K562 (cell line): Measurements from ENCODE around the gene HS3ST3B1. TPM values are rescaled to one million over a fixed set of nuclear protein-coding genes. Genes with fewer than 3 reads are reported as not detected.
A peak's percentile ranks its signal among the peaks of the same experiment; 100 is the strongest.

Experiments used
- HDAC3 ChIP-seq: fragments of 450-650 bp; IDR thresholded peaks from 2 replicates; pipeline ENCODE4 v1.6.1; 2018; ENCODE audit warnings: borderline replicate concordance, mild to moderate bottlenecking, moderate library complexity; ENCODE audit not compliant: partially characterized antibody
- MCM7 ChIP-seq, 2 experiments: fragments of 450-650 bp; IDR thresholded peaks; 2 replicates each; pipeline ENCODE4 v1.6.1; 2016 to 2018
- MXD1 ChIP-seq: fragments of 250-450 bp; sonication (Bioruptor Pico); IDR thresholded peaks from 2 replicates; pipeline ENCODE4 v1.8.0; 2021; ENCODE audit warnings: borderline replicate concordance, mild to moderate bottlenecking, moderate library complexity; ENCODE audit not compliant: poor library complexity, severe bottlenecking
- NELFE ChIP-seq: IDR thresholded peaks from 2 replicates; pipeline ENCODE4 v1.6.1; 2011; ENCODE audit warnings: mild to moderate bottlenecking; ENCODE audit not compliant: insufficient read depth, insufficient read length
- POLR2G ChIP-seq: fragments of 200-400 bp; formaldehyde crosslinking; IDR thresholded peaks from 2 replicates; pipeline ENCODE4 v1.6.1; 2017; ENCODE audit warnings: low read depth, mild to moderate bottlenecking, antibody characterized with exemption, low read length, moderate library complexity
- PREB ChIP-seq: sonication (generic); formaldehyde crosslinking; IDR thresholded peaks from 2 replicates; pipeline ENCODE4 v1.8.1; 2023; ENCODE audit warnings: mild to moderate bottlenecking, missing genetic modification reagents
- ZNF518B ChIP-seq: fragments of 250-450 bp; sonication (Bioruptor Pico); IDR thresholded peaks from 2 replicates; pipeline ENCODE4 v1.5.0; 2021; ENCODE audit warnings: mild to moderate bottlenecking, moderate library complexity
- polyA plus RNA-seq, 8 experiments: library from polyadenylated mRNA; depleted of rRNA in 4 of 8; stranded (reverse) in 5 of 8; unstranded in 3 of 8; fragments of >200 nt; fragmentation: Nextera tagmentation in 2 of 8; fragmentation: Illumina TruSeq in 1 of 8; extraction: Ambion mirVana in 2 of 8; extraction: Trizol in 1 of 8; gene quantifications; 2 replicates each; pipeline versions ENCODE4 v1.2.1 to v1.2.3, GENCODE V29; 2011 to 2014; ENCODE audit warnings: inconsistent platforms in 1 of 8, missing spikeins in 1 of 8
- total RNA-seq, 7 experiments: library from RNA; depleted of rRNA in 6 of 7; stranded (reverse); fragments of >200 nt in 6 of 7; fragmentation: Illumina TruSeq in 2 of 7; extraction: Trizol in 2 of 7; gene quantifications; 2 replicates each; pipeline versions ENCODE4 v1.2.1 to v1.2.3, GENCODE V29; 2011 to 2021; ENCODE audit warnings: low replicate concordance in 1 of 7
- TF ChIP-seq, protein P1 (sequence below): sonication (generic); formaldehyde crosslinking; IDR thresholded peaks from 2 replicates; pipeline ENCODE4 v1.8.1; 2023; ENCODE audit warnings: missing genetic modification reagents, mild to moderate bottlenecking, borderline replicate concordance
- TF ChIP-seq, protein P2 (sequence below): sonication (generic); formaldehyde crosslinking; IDR thresholded peaks from 2 replicates; pipeline ENCODE4 v1.8.0; 2022; ENCODE audit warnings: mild to moderate bottlenecking, missing genetic modification reagents
- TF ChIP-seq, protein P3 (sequence below): fragments of 450-650 bp; formaldehyde crosslinking; IDR thresholded peaks from 2 replicates; pipeline ENCODE4 v1.4.0; 2020; ENCODE audit warnings: mild to moderate bottlenecking, mixed read lengths

HS3ST3B1 gene
- total and polyA plus RNA-seq, 9 of the 15 experiments (the other 6 are each of a cell fraction or from before 2014, with no cell fraction given): 1.9 to 12.9 (median 3.7) TPM

DNA sequence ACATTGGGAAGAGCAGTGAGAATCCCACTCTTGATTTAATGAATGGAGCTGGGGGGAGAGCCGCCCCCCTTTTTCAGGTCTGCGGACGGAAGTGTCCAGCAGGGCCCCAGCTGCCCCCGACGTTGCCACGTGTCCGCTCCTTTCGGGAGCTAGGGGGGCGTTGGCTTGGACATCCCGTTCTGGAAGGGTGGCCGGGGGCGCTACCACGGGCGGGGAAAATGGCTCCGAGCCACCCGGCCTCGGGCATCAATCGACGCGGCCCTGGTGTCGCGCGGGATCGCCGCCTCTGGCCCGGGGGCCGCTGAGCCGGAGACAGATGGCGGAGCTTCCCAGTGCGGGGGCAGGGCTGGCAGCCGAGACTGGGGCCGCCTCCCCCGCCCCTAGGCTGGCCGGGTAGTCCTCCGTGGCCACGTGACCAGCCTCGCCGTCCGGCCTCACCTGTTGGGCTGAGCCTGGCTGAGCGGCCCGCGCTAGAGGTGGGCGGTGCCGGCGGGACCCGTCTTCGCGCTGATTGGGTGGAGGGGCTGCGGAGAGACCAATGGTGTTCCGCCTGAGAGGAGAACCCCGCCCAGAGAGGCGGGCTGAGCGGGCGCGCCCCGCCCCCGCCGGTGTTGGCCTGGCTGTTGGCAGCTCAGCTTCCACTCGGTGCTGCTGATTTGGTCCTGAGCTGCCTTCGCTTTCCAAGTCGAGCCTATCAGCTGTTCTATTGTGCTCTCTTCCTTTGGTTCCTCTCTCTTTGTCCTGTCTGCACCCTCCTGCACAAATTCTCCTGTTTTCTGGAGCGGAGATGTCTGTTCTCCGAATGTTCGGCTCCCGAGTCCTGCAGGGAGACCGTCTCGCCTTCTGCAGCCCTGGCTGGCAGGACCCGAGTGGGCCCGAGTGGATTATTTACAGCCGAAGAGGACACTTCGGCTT is 8.3 kb downstream of the HS3ST3B1 start (continued):
- TF ChIP-seq, protein P1, sequence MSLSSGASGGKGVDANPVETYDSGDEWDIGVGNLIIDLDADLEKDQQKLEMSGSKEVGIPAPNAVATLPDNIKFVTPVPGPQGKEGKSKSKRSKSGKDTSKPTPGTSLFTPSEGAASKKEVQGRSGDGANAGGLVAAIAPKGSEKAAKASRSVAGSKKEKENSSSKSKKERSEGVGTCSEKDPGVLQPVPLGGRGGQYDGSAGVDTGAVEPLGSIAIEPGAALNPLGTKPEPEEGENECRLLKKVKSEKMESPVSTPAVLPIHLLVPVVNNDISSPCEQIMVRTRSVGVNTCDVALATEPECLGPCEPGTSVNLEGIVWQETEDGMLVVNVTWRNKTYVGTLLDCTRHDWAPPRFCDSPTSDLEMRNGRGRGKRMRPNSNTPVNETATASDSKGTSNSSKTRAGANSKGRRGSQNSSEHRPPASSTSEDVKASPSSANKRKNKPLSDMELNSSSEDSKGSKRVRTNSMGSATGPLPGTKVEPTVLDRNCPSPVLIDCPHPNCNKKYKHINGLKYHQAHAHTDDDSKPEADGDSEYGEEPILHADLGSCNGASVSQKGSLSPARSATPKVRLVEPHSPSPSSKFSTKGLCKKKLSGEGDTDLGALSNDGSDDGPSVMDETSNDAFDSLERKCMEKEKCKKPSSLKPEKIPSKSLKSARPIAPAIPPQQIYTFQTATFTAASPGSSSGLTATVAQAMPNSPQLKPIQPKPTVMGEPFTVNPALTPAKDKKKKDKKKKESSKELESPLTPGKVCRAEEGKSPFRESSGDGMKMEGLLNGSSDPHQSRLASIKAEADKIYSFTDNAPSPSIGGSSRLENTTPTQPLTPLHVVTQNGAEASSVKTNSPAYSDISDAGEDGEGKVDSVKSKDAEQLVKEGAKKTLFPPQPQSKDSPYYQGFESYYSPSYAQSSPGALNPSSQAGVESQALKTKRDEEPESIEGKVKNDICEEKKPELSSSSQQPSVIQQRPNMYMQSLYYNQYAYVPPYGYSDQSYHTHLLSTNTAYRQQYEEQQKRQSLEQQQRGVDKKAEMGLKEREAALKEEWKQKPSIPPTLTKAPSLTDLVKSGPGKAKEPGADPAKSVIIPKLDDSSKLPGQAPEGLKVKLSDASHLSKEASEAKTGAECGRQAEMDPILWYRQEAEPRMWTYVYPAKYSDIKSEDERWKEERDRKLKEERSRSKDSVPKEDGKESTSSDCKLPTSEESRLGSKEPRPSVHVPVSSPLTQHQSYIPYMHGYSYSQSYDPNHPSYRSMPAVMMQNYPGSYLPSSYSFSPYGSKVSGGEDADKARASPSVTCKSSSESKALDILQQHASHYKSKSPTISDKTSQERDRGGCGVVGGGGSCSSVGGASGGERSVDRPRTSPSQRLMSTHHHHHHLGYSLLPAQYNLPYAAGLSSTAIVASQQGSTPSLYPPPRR: no peak
- TF ChIP-seq MXD1 (peak; percentile 44), NELFE (no peak), PREB (CRISPR knock-in tag) (no peak), HDAC3 (no peak), MCM7 (IDR thresholded peaks at IDR 0.05) (no peak), POLR2G (peak; percentile 91), ZNF518B (CRISPR knock-in tag) (no peak)
- TF ChIP-seq, protein P2, sequence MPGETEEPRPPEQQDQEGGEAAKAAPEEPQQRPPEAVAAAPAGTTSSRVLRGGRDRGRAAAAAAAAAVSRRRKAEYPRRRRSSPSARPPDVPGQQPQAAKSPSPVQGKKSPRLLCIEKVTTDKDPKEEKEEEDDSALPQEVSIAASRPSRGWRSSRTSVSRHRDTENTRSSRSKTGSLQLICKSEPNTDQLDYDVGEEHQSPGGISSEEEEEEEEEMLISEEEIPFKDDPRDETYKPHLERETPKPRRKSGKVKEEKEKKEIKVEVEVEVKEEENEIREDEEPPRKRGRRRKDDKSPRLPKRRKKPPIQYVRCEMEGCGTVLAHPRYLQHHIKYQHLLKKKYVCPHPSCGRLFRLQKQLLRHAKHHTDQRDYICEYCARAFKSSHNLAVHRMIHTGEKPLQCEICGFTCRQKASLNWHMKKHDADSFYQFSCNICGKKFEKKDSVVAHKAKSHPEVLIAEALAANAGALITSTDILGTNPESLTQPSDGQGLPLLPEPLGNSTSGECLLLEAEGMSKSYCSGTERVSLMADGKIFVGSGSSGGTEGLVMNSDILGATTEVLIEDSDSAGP (CRISPR knock-in tag): no peak
- TF ChIP-seq, protein P3, sequence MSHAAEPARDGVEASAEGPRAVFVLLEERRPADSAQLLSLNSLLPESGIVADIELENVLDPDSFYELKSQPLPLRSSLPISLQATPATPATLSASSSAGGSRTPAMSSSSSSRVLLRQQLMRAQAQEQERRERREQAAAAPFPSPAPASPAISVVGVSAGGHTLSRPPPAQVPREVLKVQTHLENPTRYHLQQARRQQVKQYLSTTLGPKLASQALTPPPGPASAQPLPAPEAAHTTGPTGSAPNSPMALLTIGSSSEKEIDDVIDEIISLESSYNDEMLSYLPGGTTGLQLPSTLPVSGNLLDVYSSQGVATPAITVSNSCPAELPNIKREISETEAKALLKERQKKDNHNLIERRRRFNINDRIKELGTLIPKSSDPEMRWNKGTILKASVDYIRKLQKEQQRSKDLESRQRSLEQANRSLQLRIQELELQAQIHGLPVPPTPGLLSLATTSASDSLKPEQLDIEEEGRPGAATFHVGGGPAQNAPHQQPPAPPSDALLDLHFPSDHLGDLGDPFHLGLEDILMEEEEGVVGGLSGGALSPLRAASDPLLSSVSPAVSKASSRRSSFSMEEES (CRISPR knock-in tag): peak; percentile 93
